A673 (cell line): ENCODE results near the gene RBM19. TPM values are rescaled to one million over a fixed set of nuclear protein-coding genes. Genes with fewer than 3 reads are reported as not detected.
"Not testable (repeated sequence)": the region's sequence is repeated elsewhere in the genome, so short reads cannot be mapped to it uniquely, and the experiment has no call there.

Experiments used
- BruUV-seq: library from RNA; stranded (reverse); fragments of 400-500 nt; replicated peaks from 2 replicates; lab custom pipeline; 2021; lab: Mats Ljungman, UMichigan
- CTCF ChIA-PET: fragments of 300-600 bp; sonication (Branson Sonifier 250); formaldehyde crosslinking; loops from one replicate; lab custom pipeline; 2022; ENCODE audit warnings: antibody characterized with exemption; lab: Charles Lee
- POLR2A ChIA-PET: fragments of 300-600 bp; sonication (Branson Sonifier 250); formaldehyde crosslinking; loops from one replicate; lab custom pipeline; 2022; ENCODE audit warnings: antibody characterized with exemption; ENCODE audit not compliant: low non-redundant PET; lab: Charles Lee
- DNase-seq: peaks from one replicate; pipeline ENCODE4 v3.0.0-alpha.2; 2015; ENCODE audit warnings: low spot score
- H3K27ac ChIP-seq: fragments of 200-600 bp; sonication (generic); 2 replicates; pipeline ENCODE4 v1.5.1; 2016; ENCODE audit warnings: mixed run types, low read depth, mild to moderate bottlenecking, mixed read lengths, antibody characterized with exemption, low read length; ENCODE audit not compliant: poor library complexity, severe bottlenecking
- H3K27me3 ChIP-seq: fragments of 200-600 bp; sonication (generic); replicated peaks from 2 replicates; pipeline ENCODE4 v1.6.1; 2017; ENCODE audit warnings: mixed run types, low read depth, mild to moderate bottlenecking, mixed read lengths, antibody characterized with exemption, low read length; ENCODE audit not compliant: insufficient read depth, poor library complexity
- H3K36me3 ChIP-seq: fragments of 200-600 bp; sonication (generic); 2 replicates; pipeline ENCODE4 v1.6.1; 2016; ENCODE audit warnings: mixed run types, mild to moderate bottlenecking, mixed read lengths, antibody characterized with exemption, low read length; ENCODE audit not compliant: insufficient read depth, poor library complexity, severe bottlenecking
- H3K4me1 ChIP-seq: fragments of 200-600 bp; sonication (generic); 2 replicates; pipeline ENCODE4 v1.6.1; 2017; ENCODE audit warnings: mixed run types, mild to moderate bottlenecking, mixed read lengths, antibody characterized with exemption, low read length; ENCODE audit not compliant: insufficient read depth, poor library complexity, severe bottlenecking
- H3K4me3 ChIP-seq: fragments of 200-600 bp; sonication (generic); 2 replicates; pipeline ENCODE4 v1.5.1; 2016; ENCODE audit warnings: low read depth, mixed run types, mild to moderate bottlenecking, mixed read lengths, low read length; ENCODE audit not compliant: poor library complexity, severe bottlenecking
- H3K9me3 ChIP-seq: fragments of 200-600 bp; sonication (generic); 2 replicates; pipeline ENCODE4 v1.6.1; 2016; ENCODE audit warnings: mixed run types, low read depth, mild to moderate bottlenecking, mixed read lengths, antibody characterized with exemption, low read length; ENCODE audit not compliant: poor library complexity, severe bottlenecking
- EZH2 ChIP-seq: fragments of 200-600 bp; sonication (generic); IDR thresholded peaks from 2 replicates; pipeline ENCODE4 v1.6.1; 2017; ENCODE audit warnings: borderline replicate concordance, low read depth, mild to moderate bottlenecking, mixed read lengths, antibody characterized with exemption, low read length; ENCODE audit not compliant: poor library complexity, severe bottlenecking
- intact Hi-C: fragments of 100-400 bp; cut with micrococcal nuclease; formaldehyde crosslinking; loops from one replicate; pipeline ENCODE4 v1.10.0; 2022; ENCODE audit not compliant: unreplicated experiment
- total RNA-seq: library from RNA; stranded (reverse); gene quantifications from 2 replicates; pipeline ENCODE4 v1.2.3, GENCODE V29; 2021
- TF ChIP-seq, protein P1 (sequence below): fragments of 300-800, 200-600 bp; sonication (generic); conservative IDR thresholded peaks from 2 replicates; pipeline ENCODE4 v1.5.1; 2017; ENCODE audit warnings: low read depth, mild to moderate bottlenecking, antibody characterized with exemption, low read length, moderate library complexity, mixed read lengths

RBM19 gene
- total RNA-seq, 1 experiment from 2014 or later: 47.1 TPM

DNA sequence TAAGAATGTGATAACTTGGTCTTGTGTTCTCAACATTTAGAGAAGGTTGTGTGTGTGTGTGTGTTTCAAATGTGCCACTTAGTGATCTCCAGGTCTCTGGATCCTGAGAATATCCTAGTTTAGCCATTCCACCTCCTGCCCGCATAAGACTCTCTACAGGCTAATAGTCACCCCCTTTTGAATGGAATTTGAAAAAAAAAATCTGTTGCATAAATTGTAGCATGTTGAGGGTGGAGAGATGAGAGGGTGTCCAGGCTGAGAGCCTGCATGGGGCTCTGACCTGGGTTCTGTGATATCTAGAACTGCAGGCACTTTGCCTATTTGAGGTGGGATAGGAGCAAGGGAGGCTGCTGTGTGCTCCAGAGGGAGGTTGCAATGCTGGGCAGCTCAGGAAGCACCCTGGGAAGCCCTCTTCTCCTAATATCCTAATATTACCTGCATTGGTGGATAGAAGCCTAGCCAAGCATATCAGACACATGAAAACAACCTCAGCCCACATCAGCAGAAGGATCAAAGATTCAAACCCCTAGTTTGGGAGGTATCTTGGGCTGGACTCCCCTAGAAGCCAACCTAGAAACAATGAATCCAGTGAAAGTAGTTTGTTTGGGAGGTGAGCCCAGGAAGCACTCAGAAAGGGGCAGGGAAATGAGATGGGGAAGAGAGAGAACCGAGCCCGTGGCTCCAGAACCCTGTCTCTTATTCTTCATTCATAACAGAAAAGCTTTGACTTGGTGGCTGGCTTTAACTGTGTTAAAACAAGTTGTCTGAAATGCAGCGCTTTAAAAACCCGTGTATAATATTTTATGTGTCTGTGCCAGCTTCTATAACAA lies 35.6 kb upstream of the RBM19 start:
- no peak for DNase-seq
- no TSS peak for BruUV-seq
- no peak overlapping the region for H3K27ac ChIP-seq
- CTCF ChIA-PET: no interaction called here
- H3K4me3 ChIP-seq: no peak overlapping the region
- no peak for TF ChIP-seq EZH2
- TF ChIP-seq, protein P1, sequence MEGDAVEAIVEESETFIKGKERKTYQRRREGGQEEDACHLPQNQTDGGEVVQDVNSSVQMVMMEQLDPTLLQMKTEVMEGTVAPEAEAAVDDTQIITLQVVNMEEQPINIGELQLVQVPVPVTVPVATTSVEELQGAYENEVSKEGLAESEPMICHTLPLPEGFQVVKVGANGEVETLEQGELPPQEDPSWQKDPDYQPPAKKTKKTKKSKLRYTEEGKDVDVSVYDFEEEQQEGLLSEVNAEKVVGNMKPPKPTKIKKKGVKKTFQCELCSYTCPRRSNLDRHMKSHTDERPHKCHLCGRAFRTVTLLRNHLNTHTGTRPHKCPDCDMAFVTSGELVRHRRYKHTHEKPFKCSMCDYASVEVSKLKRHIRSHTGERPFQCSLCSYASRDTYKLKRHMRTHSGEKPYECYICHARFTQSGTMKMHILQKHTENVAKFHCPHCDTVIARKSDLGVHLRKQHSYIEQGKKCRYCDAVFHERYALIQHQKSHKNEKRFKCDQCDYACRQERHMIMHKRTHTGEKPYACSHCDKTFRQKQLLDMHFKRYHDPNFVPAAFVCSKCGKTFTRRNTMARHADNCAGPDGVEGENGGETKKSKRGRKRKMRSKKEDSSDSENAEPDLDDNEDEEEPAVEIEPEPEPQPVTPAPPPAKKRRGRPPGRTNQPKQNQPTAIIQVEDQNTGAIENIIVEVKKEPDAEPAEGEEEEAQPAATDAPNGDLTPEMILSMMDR: no peak
- intact Hi-C loops: no loop called here
- H3K9me3 ChIP-seq: no peaks in the 10 kb centered on the region
- H3K36me3 ChIP-seq: no peaks in the 10 kb centered on the region
- H3K4me1 ChIP-seq: no peaks in the 10 kb centered on the region
- POLR2A ChIA-PET: no interaction called here
- peaks cover 50% of the 10 kb centered on the region for H3K27me3 ChIP-seq

DNA sequence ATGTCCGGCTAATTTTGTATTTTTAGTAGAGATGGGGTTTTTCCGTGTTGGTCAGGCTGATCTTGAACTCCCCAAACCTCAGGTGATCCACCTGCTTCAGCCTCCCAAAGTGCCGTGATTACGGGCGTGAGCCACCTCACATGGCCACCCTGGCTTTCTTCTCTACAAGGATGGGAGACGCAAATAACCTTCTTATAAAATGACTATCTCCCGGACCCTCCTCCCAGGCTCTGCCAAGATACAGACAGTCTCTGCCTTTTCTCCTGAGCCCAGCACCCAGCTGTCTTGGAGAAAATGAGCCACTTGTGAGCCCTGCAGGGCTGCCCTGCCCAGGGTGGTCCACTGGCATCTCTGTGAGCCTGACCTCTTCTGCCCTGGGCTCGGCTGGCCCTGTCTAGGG lies 34.7 kb upstream of the RBM19 start:
- intact Hi-C loops: no loop called here
- DNase-seq: no peak
- peaks cover 48% of the 10 kb centered on the region for H3K27me3 ChIP-seq
- no TSS peak for BruUV-seq
- H3K4me3 ChIP-seq: no peak overlapping the region
- no peaks in the 10 kb centered on the region for H3K9me3 ChIP-seq
- H3K4me1 ChIP-seq: no peaks in the 10 kb centered on the region
- H3K27ac ChIP-seq: no peak overlapping the region
- H3K36me3 ChIP-seq: no peaks in the 10 kb centered on the region
- TF ChIP-seq EZH2: no peak
- TF ChIP-seq, protein P1: no peak
- POLR2A ChIA-PET: no interaction called here
- CTCF ChIA-PET: no interaction called here

DNA sequence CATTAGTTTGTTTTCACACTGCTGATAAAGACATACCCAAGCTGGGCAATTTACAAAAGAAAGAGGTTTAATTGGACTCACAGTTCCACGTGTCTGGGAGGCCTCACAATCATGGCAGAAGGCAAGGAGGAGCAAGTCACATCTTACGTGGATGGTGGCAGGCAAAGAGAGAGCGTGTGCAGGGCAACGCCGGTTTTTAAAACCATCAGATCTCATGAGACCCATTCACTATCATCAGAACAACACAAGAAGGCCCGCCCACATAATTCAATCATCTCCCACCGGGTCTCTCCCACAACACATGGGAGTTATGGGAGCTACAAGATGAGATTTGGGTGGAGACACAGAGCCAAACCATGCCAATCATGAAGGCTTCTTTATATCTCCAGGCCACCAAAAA lies 34.1 kb upstream of the RBM19 start:
- H3K27ac ChIP-seq, intact Hi-C loops, H3K4me1 ChIP-seq, H3K36me3 ChIP-seq, POLR2A ChIA-PET, H3K9me3 ChIP-seq, DNase-seq, BruUV-seq, H3K4me3 ChIP-seq, CTCF ChIA-PET: not testable (repeated sequence)
- H3K27me3 ChIP-seq: peaks cover 48% of the 10 kb centered on the region

DNA sequence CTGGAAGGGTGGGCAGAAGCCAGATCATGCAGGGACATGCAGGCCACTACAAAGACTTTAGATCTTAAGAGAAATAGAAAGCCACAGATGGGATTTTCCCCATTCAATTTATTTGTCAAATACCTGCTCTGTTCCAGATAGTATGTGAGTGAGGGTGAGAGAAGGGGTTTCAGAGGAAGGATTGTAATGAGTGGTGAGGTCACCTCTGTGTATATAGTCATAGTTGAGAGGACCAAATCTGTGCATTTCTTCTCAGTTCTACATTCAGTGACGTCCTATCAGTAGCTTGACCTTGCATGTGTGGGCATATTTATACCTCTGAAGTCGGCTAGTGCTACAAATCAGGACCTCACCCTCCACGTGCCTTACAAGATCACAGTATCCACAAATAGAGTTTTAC lies 31.2 kb upstream of the RBM19 start:
- Histone ChIP-seq H3K36me3 (no peaks in the 10 kb centered on the region), H3K4me3 (no peak overlapping the region), H3K9me3 (no peaks in the 10 kb centered on the region), H3K4me1 (no peaks in the 10 kb centered on the region), H3K27ac (no peak overlapping the region), H3K27me3 (peaks cover 30% of the 10 kb centered on the region)
- ChIA-PET POLR2A (no interaction called here), CTCF (no interaction called here)
- TF ChIP-seq, protein P1: no peak
- TF ChIP-seq EZH2: no peak
- intact Hi-C loops: no loop called here
- BruUV-seq: no TSS peak
- DNase-seq: no peak
